ENCODE results near the gene SNX4. TPM values are rescaled to one million over a fixed set of nuclear protein-coding genes. Genes with fewer than 3 reads are reported as not detected.
"Not testable (repeated sequence)": the region's sequence is repeated elsewhere in the genome, so short reads cannot be mapped to it uniquely, and the experiment has no call there.

Gene SNX4
- total and polyA plus RNA-seq, 4 donors: 17.3 to 38.7 (median 31.6) TPM

- intact Hi-C loops (cut with DNase I): no loop called here
- Histone ChIP-seq H3K27me3 (ENCODE audit: control insufficient read depth in 1 of 2, insufficient read depth in 2 of 2, low read length in 1 of 2) (no peaks in the 10 kb centered on the region), H3K36me3 (ENCODE audit: control insufficient read depth in 1 of 2, insufficient read depth in 2 of 2, low read length in 1 of 2) (no peaks in the 10 kb centered on the region), H3K9me3 (ENCODE audit: control insufficient read depth, low read length) (no peaks in the 10 kb centered on the region), H3K27ac (ENCODE audit: low read depth in 1 of 2, low read length in 2 of 2) (no peak overlapping the region), H3K4me3 (ENCODE audit: low read length in 2 of 2) (no peak overlapping the region), H3K4me1 (ENCODE audit: control insufficient read depth in 1 of 2, insufficient read depth in 2 of 2, low read length in 2 of 2) (peaks cover 0 to 2% of the 10 kb centered on the region in 2 donors)
- WGBS, 2 donors: 60 to 63% methylated on average over 4 of the region's 4 CpGs
- no peak for DNase-seq
- no peak for ATAC-seq (ENCODE audit: low FRiP score)
Measured at GRCh38 chr3:125512135-125512920, 7.7 kb downstream of the SNX4 start.

GRCh38 chr3:125511420-125512118 is 8.4 kb downstream of the SNX4 start:
- intact Hi-C loops (cut with DNase I): no loop called here
- Histone ChIP-seq H3K36me3 (ENCODE audit: control insufficient read depth in 1 of 2, insufficient read depth in 2 of 2, low read length in 1 of 2) (peaks cover 0 to under 1% of the 10 kb centered on the region in 2 donors), H3K27me3 (ENCODE audit: control insufficient read depth in 1 of 2, insufficient read depth in 2 of 2, low read length in 1 of 2) (no peaks in the 10 kb centered on the region), H3K4me1 (ENCODE audit: control insufficient read depth in 1 of 2, insufficient read depth in 2 of 2, low read length in 2 of 2) (peaks cover 0 to 2% of the 10 kb centered on the region in 2 donors), H3K4me3 (ENCODE audit: low read length in 2 of 2) (no peak overlapping the region), H3K9me3 (ENCODE audit: control insufficient read depth, low read length) (no peaks in the 10 kb centered on the region), H3K27ac (ENCODE audit: low read depth in 1 of 2, low read length in 2 of 2) (no peak overlapping the region)
- ATAC-seq (ENCODE audit: low FRiP score): no peak
- DNase-seq: no peak
- WGBS, 2 donors: 0 to 1% methylated on average over 1 of the region's 1 CpG

- Histone ChIP-seq H3K36me3 (ENCODE audit: control insufficient read depth in 1 of 2, insufficient read depth in 2 of 2, low read length in 1 of 2) (peaks cover 5 to 7% of the 10 kb centered on the region in 2 donors), H3K9me3 (ENCODE audit: control insufficient read depth, low read length) (no peaks in the 10 kb centered on the region), H3K27me3 (ENCODE audit: control insufficient read depth in 1 of 2, insufficient read depth in 2 of 2, low read length in 1 of 2) (no peaks in the 10 kb centered on the region), H3K27ac (ENCODE audit: low read depth in 1 of 2, low read length in 2 of 2) (no peak overlapping the region), H3K4me1 (ENCODE audit: control insufficient read depth in 1 of 2, insufficient read depth in 2 of 2, low read length in 2 of 2) (no peaks in the 10 kb centered on the region), H3K4me3 (ENCODE audit: low read length in 2 of 2) (no peak overlapping the region)
- intact Hi-C loops (cut with DNase I): no loop called here
- no peak for DNase-seq
- no peak for ATAC-seq (ENCODE audit: low FRiP score)
- 95 to 97% methylated on average over 3 of the region's 3 CpGs for WGBS, 2 donors
Measured at GRCh38 chr3:125507128-125507527, 12.9 kb downstream of the SNX4 start.

- intact Hi-C loops (cut with DNase I): no loop called here
- H3K9me3 ChIP-seq (ENCODE audit: control insufficient read depth, low read length): no peaks in the 10 kb centered on the region
- no peak overlapping the region for H3K4me3 ChIP-seq (ENCODE audit: low read length in 2 of 2)
- H3K4me1 ChIP-seq (ENCODE audit: control insufficient read depth in 1 of 2, insufficient read depth in 2 of 2, low read length in 2 of 2): no peaks in the 10 kb centered on the region
- peaks cover 4 to 5% of the 10 kb centered on the region in 2 donors for H3K36me3 ChIP-seq (ENCODE audit: control insufficient read depth in 1 of 2, insufficient read depth in 2 of 2, low read length in 1 of 2)
- no peak for DNase-seq
- ATAC-seq (ENCODE audit: low FRiP score): no peak
- H3K27ac ChIP-seq (ENCODE audit: low read depth in 1 of 2, low read length in 2 of 2): no peak overlapping the region
- H3K27me3 ChIP-seq (ENCODE audit: control insufficient read depth in 1 of 2, insufficient read depth in 2 of 2, low read length in 1 of 2): no peaks in the 10 kb centered on the region
Measured at GRCh38 chr3:125498630-125499029, 21.4 kb downstream of the SNX4 start.

GRCh38 chr3:125496701-125497100 is 23.3 kb downstream of the SNX4 start:
- Histone ChIP-seq H3K27me3 (ENCODE audit: control insufficient read depth in 1 of 2, insufficient read depth in 2 of 2, low read length in 1 of 2) (no peaks in the 10 kb centered on the region), H3K36me3 (ENCODE audit: control insufficient read depth in 1 of 2, insufficient read depth in 2 of 2, low read length in 1 of 2) (peaks cover 2 to 4% of the 10 kb centered on the region in 2 donors), H3K9me3 (ENCODE audit: control insufficient read depth, low read length) (no peaks in the 10 kb centered on the region), H3K27ac (ENCODE audit: low read depth in 1 of 2, low read length in 2 of 2) (no peak overlapping the region), H3K4me1 (ENCODE audit: control insufficient read depth in 1 of 2, insufficient read depth in 2 of 2, low read length in 2 of 2) (no peaks in the 10 kb centered on the region), H3K4me3 (ENCODE audit: low read length in 2 of 2) (no peak overlapping the region)
- intact Hi-C loops (cut with DNase I): no loop called here
- ATAC-seq (ENCODE audit: low FRiP score) (no peak), DNase-seq (no peak)
- WGBS, 2 donors: 90 to 94% methylated on average over 2 of the region's 2 CpGs

GRCh38 chr3:125482406-125482805 is 37.6 kb downstream of the SNX4 start:
- H3K9me3 ChIP-seq (ENCODE audit: control insufficient read depth, low read length): no peaks in the 10 kb centered on the region
- DNase-seq (no peak), ATAC-seq (ENCODE audit: low FRiP score) (no peak)
- peaks cover 0 to 5% of the 10 kb centered on the region in 2 donors for H3K36me3 ChIP-seq (ENCODE audit: control insufficient read depth in 1 of 2, insufficient read depth in 2 of 2, low read length in 1 of 2)
- H3K4me1 ChIP-seq (ENCODE audit: control insufficient read depth in 1 of 2, insufficient read depth in 2 of 2, low read length in 2 of 2): no peaks in the 10 kb centered on the region
- intact Hi-C loops (cut with DNase I): no loop called here
- H3K4me3 ChIP-seq (ENCODE audit: low read length in 2 of 2): no peak overlapping the region
- H3K27ac ChIP-seq (ENCODE audit: low read depth in 1 of 2, low read length in 2 of 2): no peak overlapping the region
- WGBS, 2 donors: 98 to 100% methylated on average over 1 of the region's 1 CpG
- no peaks in the 10 kb centered on the region for H3K27me3 ChIP-seq (ENCODE audit: control insufficient read depth in 1 of 2, insufficient read depth in 2 of 2, low read length in 1 of 2)

GRCh38 chr3:125481786-125482185 is 38.2 kb downstream of the SNX4 start:
- no peaks in the 10 kb centered on the region for H3K9me3 ChIP-seq (ENCODE audit: control insufficient read depth, low read length)
- peaks cover 0 to 5% of the 10 kb centered on the region in 2 donors for H3K36me3 ChIP-seq (ENCODE audit: control insufficient read depth in 1 of 2, insufficient read depth in 2 of 2, low read length in 1 of 2)
- DNase-seq: no peak
- 90 to 91% methylated on average over 2 of the region's 2 CpGs for WGBS, 2 donors
- no peaks in the 10 kb centered on the region for H3K4me1 ChIP-seq (ENCODE audit: control insufficient read depth in 1 of 2, insufficient read depth in 2 of 2, low read length in 2 of 2)
- no peak for ATAC-seq (ENCODE audit: low FRiP score)
- H3K27ac ChIP-seq (ENCODE audit: low read depth in 1 of 2, low read length in 2 of 2): no peak overlapping the region
- H3K4me3 ChIP-seq (ENCODE audit: low read length in 2 of 2): no peak overlapping the region
- intact Hi-C loops (cut with DNase I): no loop called here
- H3K27me3 ChIP-seq (ENCODE audit: control insufficient read depth in 1 of 2, insufficient read depth in 2 of 2, low read length in 1 of 2): no peaks in the 10 kb centered on the region

- H3K4me3 ChIP-seq (ENCODE audit: low read length in 2 of 2); intact Hi-C loops (cut with DNase I); H3K36me3 ChIP-seq (ENCODE audit: control insufficient read depth in 1 of 2, insufficient read depth in 2 of 2, low read length in 1 of 2); DNase-seq; H3K27ac ChIP-seq (ENCODE audit: low read depth in 1 of 2, low read length in 2 of 2); ATAC-seq (ENCODE audit: low FRiP score); H3K27me3 ChIP-seq (ENCODE audit: control insufficient read depth in 1 of 2, insufficient read depth in 2 of 2, low read length in 1 of 2); H3K4me1 ChIP-seq (ENCODE audit: control insufficient read depth in 1 of 2, insufficient read depth in 2 of 2, low read length in 2 of 2); H3K9me3 ChIP-seq (ENCODE audit: control insufficient read depth, low read length): not testable (repeated sequence)
- WGBS, 2 donors: 90 to 98% methylated on average over 9 of the region's 9 CpGs
Measured at GRCh38 chr3:125481375-125481759, 38.6 kb downstream of the SNX4 start.
